ENCODE measurements around the gene PPP2R5C.

DNA sequence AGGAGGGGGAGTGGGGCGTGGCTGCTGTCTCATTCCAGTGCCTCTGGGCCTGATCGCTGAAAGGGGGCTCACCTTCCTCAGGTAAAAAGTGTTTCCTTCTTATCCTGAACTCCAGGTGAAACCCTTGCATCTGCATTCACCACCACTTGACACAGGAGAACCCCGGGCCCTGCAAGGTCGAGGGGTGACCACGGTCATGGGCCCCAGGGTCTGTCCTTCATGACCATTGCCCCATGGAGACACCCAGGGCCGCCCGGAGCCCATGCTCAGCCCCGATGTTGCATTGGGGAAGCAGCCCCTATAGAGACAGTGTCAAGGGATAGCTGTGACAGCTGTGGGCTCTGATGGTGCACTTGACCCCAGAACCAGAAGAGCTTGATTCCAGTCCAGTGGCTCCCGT, 168.4 kb downstream of the PPP2R5C start:
- TF ChIP-seq, protein P1, sequence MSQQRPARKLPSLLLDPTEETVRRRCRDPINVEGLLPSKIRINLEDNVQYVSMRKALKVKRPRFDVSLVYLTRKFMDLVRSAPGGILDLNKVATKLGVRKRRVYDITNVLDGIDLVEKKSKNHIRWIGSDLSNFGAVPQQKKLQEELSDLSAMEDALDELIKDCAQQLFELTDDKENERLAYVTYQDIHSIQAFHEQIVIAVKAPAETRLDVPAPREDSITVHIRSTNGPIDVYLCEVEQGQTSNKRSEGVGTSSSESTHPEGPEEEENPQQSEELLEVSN (IDR thresholded peaks at IDR 0.05) = no peak
- TF ChIP-seq, protein P2, sequence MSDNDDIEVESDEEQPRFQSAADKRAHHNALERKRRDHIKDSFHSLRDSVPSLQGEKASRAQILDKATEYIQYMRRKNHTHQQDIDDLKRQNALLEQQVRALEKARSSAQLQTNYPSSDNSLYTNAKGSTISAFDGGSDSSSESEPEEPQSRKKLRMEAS (IDR thresholded peaks at IDR 0.05) = no peak
- TF ChIP-seq EZH2 (IDR thresholded peaks at IDR 0.05; ENCODE audit: low read depth, low read length, severe bottlenecking) (no peak), PHF8 (conservative IDR thresholded peaks at IDR 0.05; ENCODE audit: low read depth, low read length) (no peak)
